Breast epithelium (tissue), 4 donors: ENCODE measurements around the gene FRMD4A. TPM values are rescaled to one million over a fixed set of nuclear protein-coding genes. Genes with fewer than 3 reads are reported as not detected.

Experiments used
- DNase-seq, 2 donors: peaks; one replicate each; pipeline ENCODE4 v3.0.0-alpha.2; 2019; ENCODE audit warnings: low spot score in 2 of 2
- H3K27ac ChIP-seq, 2 donors: fragments of 200-600 bp; sonication (generic) in 1 of 2; one replicate each; pipeline ENCODE4 v1.5.1; 2016 to 2019; ENCODE audit warnings: mild to moderate bottlenecking in 1 of 2
- H3K27me3 ChIP-seq, 2 donors: fragments of 200-600 bp; sonication (generic) in 1 of 2; one replicate each; pipeline versions ENCODE4 v1.5.1 to v1.6.0; 2017 to 2019; ENCODE audit warnings: control low read depth in 1 of 2, mild to moderate bottlenecking in 1 of 2
- H3K36me3 ChIP-seq: fragments of 200-600 bp; one replicate; pipeline ENCODE4 v1.5.1; 2019
- H3K4me1 ChIP-seq, 2 donors: fragments of 200-600 bp; sonication (generic); one replicate each; pipeline ENCODE4 v1.5.1; 2016 to 2019; ENCODE audit warnings: control low read depth in 1 of 2
- H3K4me3 ChIP-seq, 3 donors: fragments of 200-600 bp; sonication (generic); 1 replicate in 2 of 3; 2 replicates in 1 of 3; pipeline ENCODE4 v1.5.1; 2016 to 2019; ENCODE audit warnings: mild to moderate bottlenecking in 3 of 3, moderate library complexity in 2 of 3
- H3K9me3 ChIP-seq, 2 donors: fragments of 200-600 bp; sonication (generic) in 1 of 2; one replicate each; pipeline ENCODE4 v1.5.1; 2016 to 2019; ENCODE audit warnings: control low read depth in 1 of 2
- CTCF ChIP-seq, 3 donors: fragments of 450-650 bp; IDR thresholded peaks; one replicate each; pipeline ENCODE4 v1.5.1; 2016 to 2017; ENCODE audit warnings: antibody characterized with exemption in 3 of 3, mild to moderate bottlenecking in 3 of 3, moderate library complexity in 3 of 3
- POLR2A ChIP-seq: fragments of 450-650 bp; IDR thresholded peaks from one replicate; pipeline ENCODE4 v1.6.1; 2016; ENCODE audit warnings: antibody characterized with exemption, mild to moderate bottlenecking, moderate library complexity
- POLR2AphosphoS5 ChIP-seq, 3 donors: sonication (generic); formaldehyde crosslinking; IDR thresholded peaks; one replicate each; pipeline ENCODE4 v1.6.1; 2017; ENCODE audit warnings: antibody characterized with exemption in 3 of 3
- intact Hi-C: fragments of 100-400 bp; cut with DNase I; formaldehyde crosslinking; loops from one replicate; pipeline ENCODE4 v1.15.1; 2023; ENCODE audit warnings: low total_unique reads
- total RNA-seq, 3 donors: library from RNA; depleted of rRNA; stranded (reverse); fragments of >200 nt; gene quantifications; one replicate each; pipeline ENCODE4 v1.1.0, GENCODE V29; 2016

Gene FRMD4A
- total RNA-seq, 3 donors from 2014 or later, result 27.5 to 107 (median 34.4) TPM

DNA sequence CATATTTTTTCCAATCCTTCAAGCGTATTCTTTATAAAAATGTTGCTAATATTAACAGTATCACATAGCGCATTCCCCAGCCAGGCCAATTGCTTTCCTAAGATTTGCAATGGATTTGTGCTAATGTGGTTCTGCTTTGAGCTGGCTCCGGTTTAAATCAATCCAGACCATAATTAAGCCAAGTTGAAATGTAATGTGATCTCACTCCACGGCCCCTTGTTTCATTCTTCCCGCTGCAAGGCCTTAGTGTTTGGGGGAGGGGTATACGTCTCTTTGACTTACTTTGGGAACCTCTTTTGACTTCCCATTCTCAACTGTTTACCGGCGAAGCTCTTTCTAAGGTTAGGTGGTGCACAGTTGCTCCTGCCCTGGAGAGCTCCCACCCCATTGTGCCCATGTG lies 657.6 kb downstream of the FRMD4A start:
- TF ChIP-seq POLR2A (no peak), POLR2AphosphoS5 (IDR thresholded peaks at IDR 0.05) (no peak), CTCF (IDR thresholded peaks at IDR 0.05) (no peak)
- intact Hi-C loops, result loop anchor here (5.0 kb wide), 1 partner anchor 354 kb away; no protein-coding TSS in a partner anchor
- no peaks in the 10 kb centered on the region for H3K36me3 ChIP-seq
- no peak overlapping the region for H3K4me3 ChIP-seq
- no peaks in the 10 kb centered on the region for H3K9me3 ChIP-seq
- H3K27me3 ChIP-seq, result no peaks in the 10 kb centered on the region
- H3K4me1 ChIP-seq, result no peaks in the 10 kb centered on the region
- no peak overlapping the region for H3K27ac ChIP-seq
- DNase-seq, result no peak

DNA sequence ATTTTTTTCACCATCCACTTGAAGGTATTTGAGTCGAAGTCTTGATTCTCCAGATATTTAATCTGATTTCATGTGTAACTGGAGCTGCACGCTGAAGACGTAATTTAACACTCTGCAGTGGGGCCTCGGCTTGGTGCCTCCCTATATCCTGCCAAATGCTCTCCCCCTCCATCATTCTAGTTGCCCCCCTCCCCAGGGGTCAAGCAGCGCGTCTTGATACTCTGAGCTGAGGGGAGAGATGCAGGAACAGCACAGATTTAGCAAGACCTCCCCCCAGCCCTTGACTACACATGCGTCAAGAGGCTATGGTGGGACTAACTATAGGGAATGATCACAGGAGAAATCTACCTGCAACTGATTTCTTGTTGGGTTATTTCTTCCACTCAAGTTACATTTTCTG lies 658.2 kb downstream of the FRMD4A start:
- no peak for DNase-seq
- H3K27me3 ChIP-seq, result no peaks in the 10 kb centered on the region
- H3K4me3 ChIP-seq, result no peak overlapping the region
- no peaks in the 10 kb centered on the region for H3K4me1 ChIP-seq
- no peaks in the 10 kb centered on the region for H3K36me3 ChIP-seq
- H3K9me3 ChIP-seq, result no peaks in the 10 kb centered on the region
- H3K27ac ChIP-seq, result no peak overlapping the region
- intact Hi-C loops, result loop anchor here (5.0 kb wide), 1 partner anchor 355 kb away; no protein-coding TSS in a partner anchor
- TF ChIP-seq POLR2AphosphoS5 (IDR thresholded peaks at IDR 0.05) (no peak), CTCF (IDR thresholded peaks at IDR 0.05) (no peak), POLR2A (no peak)

DNA sequence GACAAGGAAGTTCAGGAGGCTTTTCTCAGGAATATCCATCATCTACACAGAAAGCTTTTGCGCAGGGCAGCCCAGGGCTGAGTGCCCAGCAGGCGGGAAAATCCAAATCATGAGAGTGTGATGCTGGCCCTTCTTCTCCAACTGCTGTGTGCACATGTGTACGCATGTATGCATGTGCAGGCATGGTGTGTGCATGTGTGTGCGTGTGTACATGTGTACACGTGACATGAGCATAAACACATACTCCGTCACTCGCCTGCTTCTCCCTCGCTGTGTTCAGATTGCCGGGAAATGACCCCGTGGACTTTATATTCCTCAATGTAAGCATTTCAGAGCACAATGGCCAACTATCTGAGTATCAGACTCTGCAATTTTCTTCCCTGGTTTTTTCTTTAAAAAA lies 658.8 kb downstream of the FRMD4A start:
- intact Hi-C loops, result loop anchor here (5.0 kb wide), 1 partner anchor 355 kb away; no protein-coding TSS in a partner anchor
- H3K9me3 ChIP-seq, result no peaks in the 10 kb centered on the region
- no peak overlapping the region for H3K27ac ChIP-seq
- TF ChIP-seq POLR2AphosphoS5 (IDR thresholded peaks at IDR 0.05) (no peak), CTCF (IDR thresholded peaks at IDR 0.05) (no peak), POLR2A (no peak)
- no peaks in the 10 kb centered on the region for H3K27me3 ChIP-seq
- no peaks in the 10 kb centered on the region for H3K4me1 ChIP-seq
- H3K36me3 ChIP-seq, result no peaks in the 10 kb centered on the region
- DNase-seq, result no peak
- no peak overlapping the region for H3K4me3 ChIP-seq

- DNase-seq, result no peak
- Histone ChIP-seq H3K4me3 (no peak overlapping the region), H3K27me3 (no peaks in the 10 kb centered on the region), H3K4me1 (no peaks in the 10 kb centered on the region), H3K27ac (no peak overlapping the region), H3K9me3 (no peaks in the 10 kb centered on the region), H3K36me3 (no peaks in the 10 kb centered on the region)
- intact Hi-C loops, result loop anchor here (5.0 kb wide), 1 partner anchor 357 kb away; no protein-coding TSS in a partner anchor
- no peak for TF ChIP-seq POLR2AphosphoS5 (IDR thresholded peaks at IDR 0.05)
These were observed 660.4 kb downstream of the FRMD4A start for GRCh38 chr10:13670311-13670710.

GRCh38 chr10:13669901-13670300 lies 660.8 kb downstream of the FRMD4A start:
- DNase-seq, result no peak
- no peak overlapping the region for H3K27ac ChIP-seq
- H3K27me3 ChIP-seq, result no peaks in the 10 kb centered on the region
- no peak overlapping the region for H3K4me3 ChIP-seq
- no peaks in the 10 kb centered on the region for H3K36me3 ChIP-seq
- intact Hi-C loops, result loop anchor here (5.0 kb wide), 1 partner anchor 357 kb away; no protein-coding TSS in a partner anchor
- H3K9me3 ChIP-seq, result no peaks in the 10 kb centered on the region
- H3K4me1 ChIP-seq, result no peaks in the 10 kb centered on the region
- TF ChIP-seq CTCF (IDR thresholded peaks at IDR 0.05), result no peak
- no peak for TF ChIP-seq POLR2A
- no peak for TF ChIP-seq POLR2AphosphoS5 (IDR thresholded peaks at IDR 0.05)
